ENCODE measurements around the gene ZNF286A. TPM values are rescaled to one million over a fixed set of nuclear protein-coding genes. Genes with fewer than 3 reads are reported as not detected.
"Not testable (repeated sequence)": the region's sequence is repeated elsewhere in the genome, so short reads cannot be mapped to it uniquely, and the experiment has no call there.

ZNF286A gene
- total RNA-seq, 2 experiments from 2014 or later: 18.1 to 20.0 TPM

DNA sequence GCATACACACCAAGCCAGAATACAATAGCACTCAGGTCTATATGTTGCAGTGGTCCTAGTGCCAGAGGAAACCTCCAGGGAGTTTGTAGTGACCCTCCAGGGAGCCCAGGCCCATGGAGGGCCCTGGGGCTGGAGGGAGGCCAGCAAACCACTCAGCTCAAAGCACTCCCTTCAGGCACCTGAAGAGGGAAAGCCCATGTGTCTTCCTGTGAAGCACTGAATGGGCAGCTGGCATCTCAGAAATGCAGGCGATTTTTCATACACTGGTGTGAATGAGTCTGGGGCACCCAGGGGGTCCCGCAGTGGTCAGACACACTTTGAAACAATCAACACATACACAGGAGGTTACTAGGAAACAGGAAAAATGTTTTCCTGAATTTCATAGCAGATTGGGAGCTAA, 45.3 kb downstream of the ZNF286A start:
- no peaks in the 10 kb centered on the region for H3K36me3 Mint-ChIP-seq (ENCODE audit: low read depth)

DNA sequence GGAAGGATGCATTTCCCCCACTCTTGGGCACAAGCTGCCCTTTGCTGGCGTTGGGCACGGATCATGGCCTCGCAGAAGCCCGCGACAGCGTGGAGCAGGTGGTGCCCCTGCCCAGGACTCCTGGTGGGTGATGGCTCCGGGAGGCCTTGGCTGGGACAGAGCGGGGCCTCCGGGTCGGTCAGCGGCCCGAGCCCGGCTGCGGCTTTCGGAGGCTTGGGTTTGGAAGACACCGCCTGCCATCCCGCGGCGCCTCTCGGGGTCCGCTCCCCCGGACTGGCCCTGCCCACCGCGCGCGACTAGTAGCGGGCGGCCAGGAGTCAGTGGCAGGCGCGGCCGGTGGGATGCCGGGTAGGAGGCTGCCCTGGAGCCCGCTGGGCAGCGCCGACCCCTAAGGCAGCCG, 49.9 kb downstream of the ZNF286A start:
- H3K27ac Mint-ChIP-seq; H3K4me1 Mint-ChIP-seq; H3K9me3 Mint-ChIP-seq; POLR2A ChIA-PET; H3K4me3 Mint-ChIP-seq; CTCF ChIA-PET; DNase-seq; H3K36me3 Mint-ChIP-seq (ENCODE audit: low read depth): not testable (repeated sequence)
- H3K27me3 Mint-ChIP-seq: peaks cover 11% of the 10 kb centered on the region

More for the DNA sequence above, 45.3 kb downstream of the ZNF286A start:
- no peak for DNase-seq
- ChIA-PET CTCF (no interaction called here), POLR2A (no interaction called here)
- Mint-ChIP-seq H3K9me3 (no peaks in the 10 kb centered on the region), H3K27me3 (peaks cover 11% of the 10 kb centered on the region), H3K4me3 (no peak overlapping the region), H3K27ac (no peak overlapping the region), H3K4me1 (no peaks in the 10 kb centered on the region)

DNA sequence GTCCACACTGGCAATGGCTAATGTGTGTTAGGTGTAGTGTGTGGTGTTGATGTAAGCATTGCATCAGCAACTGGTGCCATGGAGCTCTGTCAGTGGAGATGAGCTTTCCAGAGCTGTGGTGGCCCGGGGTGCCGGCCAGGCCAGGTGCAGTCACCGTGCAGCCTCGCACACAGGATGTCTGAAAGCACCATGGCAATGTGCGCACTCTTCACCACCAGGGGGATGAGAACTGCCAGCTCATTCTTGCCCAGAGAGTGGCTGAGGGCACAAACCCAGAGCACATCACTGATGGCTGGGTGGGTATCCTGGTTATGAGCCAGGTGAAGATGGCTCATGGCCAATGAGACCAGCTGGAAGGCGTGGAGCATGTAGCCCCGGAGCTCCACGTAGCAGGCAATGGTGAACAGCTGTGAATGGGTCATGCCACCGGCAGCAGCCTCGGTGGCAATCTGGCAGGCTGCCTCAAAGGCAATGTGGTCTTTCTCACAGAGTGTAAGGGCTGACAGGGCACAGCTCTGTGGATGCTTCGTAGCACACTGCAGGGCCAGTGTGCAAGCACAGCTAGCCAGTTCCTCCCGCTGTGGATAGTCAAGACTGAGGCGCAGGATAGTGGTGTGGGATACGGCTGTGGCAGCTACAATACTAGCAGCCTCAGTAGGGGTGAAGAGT, 69.4 kb downstream of the ZNF286A start:
- H3K4me1 Mint-ChIP-seq; H3K36me3 Mint-ChIP-seq (ENCODE audit: low read depth); H3K4me3 Mint-ChIP-seq; DNase-seq; H3K27me3 Mint-ChIP-seq; POLR2A ChIA-PET; H3K27ac Mint-ChIP-seq; CTCF ChIA-PET; H3K9me3 Mint-ChIP-seq: not testable (repeated sequence)

Other genes starting within 250 kb of the ZNF286A start
- 1 to 10 TPM; 5.1 to 5.3 TPM for gene CDRT4, start 232.1 kb upstream of the ZNF286A start, total RNA-seq
- gene TVP23C, start 136.3 kb upstream of the ZNF286A start, total RNA-seq: 10 to 100 TPM; 18.0 to 19.3 TPM
- under 1 TPM; 0.15 to 0.35 TPM for gene FBXW10B, start 80.0 kb upstream of the ZNF286A start, total RNA-seq
- gene TRIM16, start 15.4 kb upstream of the ZNF286A start, total RNA-seq: 1 to 10 TPM; 8.7 to 8.9 TPM
- gene TBC1D26, start 32.5 kb downstream of the ZNF286A start, total RNA-seq: not detected
- under 1 TPM; 0.13 to 0.40 TPM for gene ADORA2B, start 245.4 kb downstream of the ZNF286A start, total RNA-seq